ENCODE results near the gene PDZD2. TPM values are rescaled to one million over a fixed set of nuclear protein-coding genes. Genes with fewer than 3 reads are reported as not detected.

Gene PDZD2
- total RNA-seq, 1 experiment from 2014 or later, result 0.37 TPM

- no peaks in the 10 kb centered on the region for H3K9me3 ChIP-seq (ENCODE audit: control insufficient read depth in 1 of 2, insufficient read depth in 1 of 2, low read depth in 1 of 2, low read length in 2 of 2)
- H3K9me2 ChIP-seq (ENCODE audit: insufficient read depth), result no peaks in the 10 kb centered on the region
- no peak for ATAC-seq
- no peak overlapping the region for H3K9ac ChIP-seq (ENCODE audit: low read length)
- H3K79me2 ChIP-seq (ENCODE audit: insufficient read depth, low read length), result no peaks in the 10 kb centered on the region
- intact Hi-C loops (cut with micrococcal nuclease), result no loop called here
- H3K27ac ChIP-seq (ENCODE audit: low read depth, low read length), result no peak overlapping the region
- no peak overlapping the region for H2AFZ ChIP-seq (ENCODE audit: low read depth, low read length, poor library complexity, severe bottlenecking)
- no peak overlapping the region for H3K4me3 ChIP-seq (replicated peaks in 1 of 2; ENCODE audit: low read depth in 1 of 2, low read length in 2 of 2)
- no peak overlapping the region for H3K4me2 ChIP-seq (ENCODE audit: low read length)
- ChIA-PET CTCF (no interaction called here), RAD21 (ENCODE audit: low non-redundant PET in 1 of 2, low total read pairs in 2 of 2, uncharacterized antibody in 2 of 2, unreplicated experiment in 2 of 2) (no interaction called here), POLR2A (no interaction called here)
- no peaks in the 10 kb centered on the region for H4K20me1 ChIP-seq (ENCODE audit: insufficient read depth)
- DNase-seq (ENCODE audit: low read depth, low spot score), result no peak
- H3K36me3 ChIP-seq (ENCODE audit: control insufficient read depth in 1 of 2, insufficient read depth in 2 of 2, low read length in 2 of 2), result no peaks in the 10 kb centered on the region
- H3K4me1 ChIP-seq (ENCODE audit: control insufficient read depth in 1 of 2, insufficient read depth in 2 of 2, low read length in 2 of 2), result no peaks in the 10 kb centered on the region
- H3K27me3 ChIP-seq (ENCODE audit: insufficient read depth, low read length), result no peaks in the 10 kb centered on the region
- no TSS peak for BruUV-seq (replicated peaks)
- no peak for TF ChIP-seq REST (IDR thresholded peaks at IDR 0.05; ENCODE audit: low read depth)
- no peak for TF ChIP-seq ATF3 (IDR thresholded peaks at IDR 0.05)
- TF ChIP-seq SP1 (IDR thresholded peaks at IDR 0.05; ENCODE audit: low read depth), result no peak
- no peak for TF ChIP-seq MAX (IDR thresholded peaks at IDR 0.05)
- TF ChIP-seq FOSL1 (IDR thresholded peaks at IDR 0.05; ENCODE audit: low read depth), result no peak
- TF ChIP-seq ELF1 (IDR thresholded peaks at IDR 0.05; ENCODE audit: borderline replicate concordance, low read depth), result no peak
- TF ChIP-seq ZBTB33 (IDR thresholded peaks at IDR 0.05; ENCODE audit: extremely low read depth, insufficient replicate concordance, low read length), result no peak
- no peak for TF ChIP-seq SRF (IDR thresholded peaks at IDR 0.05; ENCODE audit: low read depth)
- TF ChIP-seq EZH2phosphoT487 (IDR thresholded peaks at IDR 0.05; ENCODE audit: borderline replicate concordance), result no peak
- TF ChIP-seq POLR2A (IDR thresholded peaks at IDR 0.05; ENCODE audit: borderline replicate concordance, extremely low read depth, insufficient read depth, insufficient read length), result no peak
- TF ChIP-seq YY1 (IDR thresholded peaks at IDR 0.05; ENCODE audit: extremely low read depth, insufficient replicate concordance, low read depth, low read length), result no peak
- no peak for TF ChIP-seq CTCF (IDR thresholded peaks at IDR 0.05 in 2 of 3, conservative IDR thresholded peaks at IDR 0.05 in 1 of 3; ENCODE audit: borderline replicate concordance in 1 of 3, insufficient read depth in 1 of 3, low read depth in 2 of 3, low read length in 2 of 3)
- TF ChIP-seq JUND (IDR thresholded peaks at IDR 0.05), result no peak
- no peak for TF ChIP-seq ZFX (IDR thresholded peaks at IDR 0.05)
- no peak for TF ChIP-seq EGR1 (IDR thresholded peaks at IDR 0.05; ENCODE audit: low read depth)
- TF ChIP-seq TCF7L2 (IDR thresholded peaks at IDR 0.05; ENCODE audit: borderline replicate concordance, extremely low read depth, insufficient read depth, insufficient read length), result no peak
These were observed 300.2 kb downstream of the PDZD2 start for GRCh38 chr5:31939151-31939550.
